HUDEP-2 (cell line): ENCODE data around the gene CCZ1.
"Not testable (repeated sequence)": the region's sequence is repeated elsewhere in the genome, so short reads cannot be mapped to it uniquely, and the experiment has no call there.

ENCODE experiments used
- DNase-seq, 76 experiments: peaks; one replicate each; lab custom pipeline; 2025; ENCODE audit not compliant: unreplicated experiment in 76 of 76; lab: John Stamatoyannopoulos, UW

The CCZ1 gene

GRCh38 chr7:5898480-5899224 lies at the start of gene CCZ1:
Gene CCZ1 (plus strand): TSS chr7:5898733. CDS start chr7:5898800, 67 bp downstream.
- DNase-seq, result peak in 68 of 76 experiments; percentile 2 to 70 (median 46)

GRCh38 chr7:5850944-5851343 lies 47.6 kb upstream of the CCZ1 start:
- DNase-seq, result no peak

- DNase-seq, result no peak
Measured at GRCh38 chr7:5854738-5855137, 43.8 kb upstream of the CCZ1 start.

GRCh38 chr7:5857041-5857575 lies 41.4 kb upstream of the CCZ1 start:
- not testable (repeated sequence) for DNase-seq

- DNase-seq, result not testable (repeated sequence)
Measured at GRCh38 chr7:5858494-5858893, 40.0 kb upstream of the CCZ1 start.

GRCh38 chr7:5861281-5861680 lies 37.3 kb upstream of the CCZ1 start:
- DNase-seq, result not testable (repeated sequence)

GRCh38 chr7:5862753-5863366 lies 35.7 kb upstream of the CCZ1 start:
- not testable (repeated sequence) for DNase-seq

GRCh38 chr7:5865279-5865931 lies 33.1 kb upstream of the CCZ1 start:
- DNase-seq, result not testable (repeated sequence)

GRCh38 chr7:5867060-5867459 lies 31.5 kb upstream of the CCZ1 start:
- DNase-seq, result no peak

GRCh38 chr7:5868928-5869341 lies 29.6 kb upstream of the CCZ1 start:
- DNase-seq, result not testable (repeated sequence)

GRCh38 chr7:5869691-5870090 lies 28.8 kb upstream of the CCZ1 start:
- DNase-seq, result no peak

GRCh38 chr7:5870311-5870710 lies 28.2 kb upstream of the CCZ1 start:
- no peak for DNase-seq

- no peak for DNase-seq
Measured at GRCh38 chr7:5872326-5872725, 26.2 kb upstream of the CCZ1 start.

GRCh38 chr7:5879591-5879990 lies 18.9 kb upstream of the CCZ1 start:
- not testable (repeated sequence) for DNase-seq

- not testable (repeated sequence) for DNase-seq
Measured at GRCh38 chr7:5880106-5880505, 18.4 kb upstream of the CCZ1 start.

- not testable (repeated sequence) for DNase-seq
Measured at GRCh38 chr7:5884431-5884830, 14.1 kb upstream of the CCZ1 start.

- DNase-seq, result not testable (repeated sequence)
Measured at GRCh38 chr7:5888021-5888420, 10.5 kb upstream of the CCZ1 start.

- DNase-seq, result not testable (repeated sequence)
Measured at GRCh38 chr7:5890244-5890643, 8.3 kb upstream of the CCZ1 start.

GRCh38 chr7:5892498-5892897 lies 6.0 kb upstream of the CCZ1 start:
- DNase-seq, result no peak

GRCh38 chr7:5897369-5897919 lies 1.1 kb upstream of the CCZ1 start:
- DNase-seq, result peak in 3 of 76 experiments; percentile 5 to 11 (median 7)

GRCh38 chr7:5903002-5903401 lies 4.5 kb downstream of the CCZ1 start:
- not testable (repeated sequence) for DNase-seq
